ENCODE results near the gene MLEC.

- TF ChIP-seq GATA2 (IDR thresholded peaks at IDR 0.05; ENCODE audit: low read depth, low read length), result peak; percentile 3; the same call in 1 of the 2 replicates
- no peak for TF ChIP-seq GATA3 (IDR thresholded peaks at IDR 0.05; ENCODE audit: low read depth, low read length)
Measured at GRCh38 chr12:120686151-120686689, 729 bp upstream of the MLEC start.

Data from SH-SY5Y (cell line).